SU-DHL-6 (cell line): Measurements from ENCODE around the gene ZNF117.

Source experiments
- H2AFZ ChIP-seq: fragments of 200-600 bp; sonication (generic); 2 replicates; pipeline ENCODE4 v1.6.1; 2014; ENCODE audit warnings: low read depth, mild to moderate bottlenecking, moderate library complexity, mixed read lengths, antibody characterized with exemption, low read length; ENCODE audit not compliant: severe bottlenecking
- H3F3A ChIP-seq: fragments of 200-600 bp; shearing (Covaris generic); 2 replicates; pipeline ENCODE4 v1.6.0; 2016; ENCODE audit warnings: antibody characterized with exemption, mild to moderate bottlenecking; ENCODE audit not compliant: insufficient read depth
- H3K27ac ChIP-seq: fragments of 200-600 bp; sonication (generic); 2 replicates; pipeline ENCODE4 v1.5.1; 2016; ENCODE audit warnings: low read depth, mild to moderate bottlenecking, low read length, moderate library complexity, mixed read lengths
- H3K27me3 ChIP-seq: fragments of 200-600 bp; sonication (generic), shearing (Covaris generic); 2 replicates; pipeline ENCODE4 v1.6.0; 2014; ENCODE audit warnings: mild to moderate bottlenecking, low read length
- H3K36me3 ChIP-seq: fragments of 200-600 bp; sonication (generic); 2 replicates; pipeline ENCODE4 v1.6.1; 2014; ENCODE audit warnings: mild to moderate bottlenecking, low read length, mixed read lengths
- H3K4me2 ChIP-seq: fragments of 300-600, 200-600 bp; shearing (Covaris generic), sonication (generic); 2 replicates; pipeline ENCODE4 v1.6.0; 2014; ENCODE audit warnings: low read length, low read depth, mild to moderate bottlenecking; ENCODE audit not compliant: poor library complexity, severe bottlenecking
- H3K4me3 ChIP-seq: fragments of 200-600 bp; sonication (generic); 2 replicates; pipeline ENCODE4 v1.5.1; 2014; ENCODE audit warnings: antibody characterized with exemption, low read length, mild to moderate bottlenecking, mixed read lengths; ENCODE audit not compliant: insufficient read depth, poor library complexity, severe bottlenecking
- H3K79me2 ChIP-seq: fragments of 200-600 bp; sonication (generic); 2 replicates; pipeline ENCODE4 v1.6.1; 2014; ENCODE audit warnings: mild to moderate bottlenecking, low read length, moderate library complexity; ENCODE audit not compliant: insufficient read depth
- H3K9ac ChIP-seq: fragments of 200-600 bp; sonication (generic); 2 replicates; pipeline ENCODE4 v1.7.0; 2014; ENCODE audit warnings: mild to moderate bottlenecking, low read length
- H3K9me2 ChIP-seq: fragments of 200-600 bp; sonication (generic); replicated peaks from 2 replicates; pipeline ENCODE4 v1.6.1; 2014; ENCODE audit warnings: low read length; ENCODE audit not compliant: insufficient read depth
- H3K9me3 ChIP-seq: fragments of 200-600 bp; sonication (generic); 2 replicates; pipeline ENCODE4 v1.6.1; 2014; ENCODE audit warnings: low read length, mixed read lengths; ENCODE audit not compliant: insufficient read depth
- H4K20me1 ChIP-seq: fragments of 200-600 bp; sonication (generic); 2 replicates; pipeline ENCODE4 v1.6.1; 2014; ENCODE audit warnings: low read depth, mild to moderate bottlenecking, antibody characterized with exemption, low read length, moderate library complexity, mixed read lengths
- CTCF ChIP-seq: fragments of 200-600 bp; sonication (generic); IDR thresholded peaks from one replicate; pipeline ENCODE4 v1.5.1; 2017; ENCODE audit warnings: antibody characterized with exemption, mild to moderate bottlenecking, low read length, moderate library complexity; ENCODE audit not compliant: insufficient read depth, poor library complexity, severe bottlenecking
- EZH2phosphoT487 ChIP-seq: fragments of 200-600 bp; sonication (generic), shearing (Covaris generic); conservative IDR thresholded peaks from 2 replicates; pipeline ENCODE4 v1.6.1; 2018; ENCODE audit warnings: mild to moderate bottlenecking, antibody characterized with exemption, low read length, moderate library complexity, mixed read lengths

The ZNF117 gene

GRCh38 chr7:65006094-65006992, 15.5 kb upstream of the ZNF117 start, which contains the start of gene ERV3-1:
Gene ERV3-1 (minus strand): TSS chr7:65006687. CDS start chr7:64993026, 13,661 bp downstream.
- Histone ChIP-seq H3K27me3 (no peaks in the 10 kb centered on the region), H3K9me2 (no peaks in the 10 kb centered on the region), H4K20me1 (no peaks in the 10 kb centered on the region), H3K4me3 (peak within 1 kb of the TSS; percentile 84), H2AFZ (peak within 1 kb of the TSS; percentile 85), H3K27ac (peak within 1 kb of the TSS; percentile 74), H3K9me3 (no peaks in the 10 kb centered on the region), H3K9ac (peak within 1 kb of the TSS; percentile 88), H3F3A (0 out of 2 replicates have a peak, but pooled peaks cover 6% of the 10 kb centered on the region), H3K79me2 (peaks cover 51% of the 10 kb centered on the region), H3K4me2 (peak within 1 kb of the TSS; percentile 89), H3K36me3 (peaks cover 9% of the 10 kb centered on the region; the same call in 1 of the 2 replicates)
- TF ChIP-seq CTCF (no peak), EZH2phosphoT487 (no peak)

GRCh38 chr7:65004575-65004974, 13.7 kb upstream of the ZNF117 start:
- peak overlapping the region; percentile 89 for H3K4me2 ChIP-seq
- no peaks in the 10 kb centered on the region for H4K20me1 ChIP-seq

GRCh38 chr7:65002972-65003585, 12.2 kb upstream of the ZNF117 start:
- peaks cover 23% of the 10 kb centered on the region for H3F3A ChIP-seq
- TF ChIP-seq CTCF, result no peak
- TF ChIP-seq EZH2phosphoT487, result no peak
- no peak overlapping the region for H3K9ac ChIP-seq
- H3K36me3 ChIP-seq, result peaks cover 24% of the 10 kb centered on the region
- peaks cover 79% of the 10 kb centered on the region for H3K79me2 ChIP-seq
- H3K4me2 ChIP-seq, result peak overlapping the region; percentile 89
- no peaks in the 10 kb centered on the region for H3K9me3 ChIP-seq
- H4K20me1 ChIP-seq, result no peaks in the 10 kb centered on the region
- H3K9me2 ChIP-seq, result no peaks in the 10 kb centered on the region
- H2AFZ ChIP-seq, result no peak overlapping the region
- H3K27me3 ChIP-seq, result no peaks in the 10 kb centered on the region
- no peak overlapping the region for H3K4me3 ChIP-seq
- peak overlapping the region; percentile 19 for H3K27ac ChIP-seq

More at GRCh38 chr7:65004575-65004974, 13.7 kb upstream of the ZNF117 start:
- Histone ChIP-seq H3K79me2 (peaks cover 67% of the 10 kb centered on the region), H3F3A (peaks cover 22% of the 10 kb centered on the region), H3K27ac (peak overlapping the region; percentile 74), H3K36me3 (peaks cover 15% of the 10 kb centered on the region), H3K9me3 (no peaks in the 10 kb centered on the region), H3K27me3 (no peaks in the 10 kb centered on the region), H2AFZ (no peak overlapping the region), H3K4me3 (peak overlapping the region; percentile 84), H3K9ac (peak overlapping the region; percentile 88), H3K9me2 (no peaks in the 10 kb centered on the region)
- TF ChIP-seq CTCF, result no peak
- TF ChIP-seq EZH2phosphoT487, result no peak
